HG02981 (cell line): Measurements from ENCODE around the gene RNF115.
"Not testable (repeated sequence)": the region's sequence is repeated elsewhere in the genome, so short reads cannot be mapped to it uniquely, and the experiment has no call there.

Source experiments
- ATAC-seq: cut with Tn5 transposase; IDR thresholded peaks from one replicate; pipeline ENCODE4 v1.9.1; 2021; ENCODE audit warnings: mild to moderate bottlenecking, moderate library complexity; ENCODE audit not compliant: unreplicated experiment

RNF115 gene

DNA sequence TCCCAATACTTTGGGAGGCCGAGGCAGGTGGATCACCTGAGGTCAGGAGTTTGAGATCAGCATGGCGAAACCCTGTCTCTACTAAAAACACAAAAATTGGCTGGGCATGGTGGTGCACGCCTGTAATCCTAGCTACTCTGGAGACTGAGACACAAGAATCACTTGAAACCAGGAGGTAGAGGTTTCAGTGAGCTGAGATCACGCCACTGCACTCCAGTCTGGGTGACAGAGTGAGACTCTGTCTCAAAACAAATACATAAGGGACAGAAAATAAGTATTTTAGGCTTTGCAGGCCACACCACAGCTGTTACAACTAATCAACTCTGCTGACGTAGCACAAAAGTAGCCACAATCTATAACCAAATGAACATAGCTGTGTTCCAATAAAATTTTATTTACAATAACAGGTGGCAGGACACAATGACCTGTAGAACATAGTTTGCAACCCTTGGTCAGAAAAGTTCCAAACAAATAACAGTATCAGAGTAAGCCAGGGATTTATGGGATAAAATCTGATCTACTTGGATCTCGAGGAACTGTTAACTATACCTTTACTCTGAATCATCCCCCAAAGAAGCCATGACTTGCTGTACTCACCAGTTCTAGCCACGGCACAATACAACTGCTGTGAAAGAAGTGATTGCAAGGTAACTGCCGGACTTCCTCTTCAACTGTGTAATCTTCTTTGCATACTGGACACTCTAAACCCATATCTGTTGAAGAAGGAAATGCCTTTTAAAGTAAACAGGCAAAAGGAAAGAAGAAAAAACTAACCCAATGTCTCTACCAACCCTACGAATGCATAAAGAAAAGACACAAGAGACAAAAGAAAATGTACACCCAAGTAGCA, 76.3 kb downstream of the RNF115 start:
- ATAC-seq = no peak

- no peak for ATAC-seq
Measured at GRCh38 chr1:145740269-145740668, 83.6 kb downstream of the RNF115 start.

- no peak for ATAC-seq
Measured at GRCh38 chr1:145736191-145736590, 87.7 kb downstream of the RNF115 start.

DNA sequence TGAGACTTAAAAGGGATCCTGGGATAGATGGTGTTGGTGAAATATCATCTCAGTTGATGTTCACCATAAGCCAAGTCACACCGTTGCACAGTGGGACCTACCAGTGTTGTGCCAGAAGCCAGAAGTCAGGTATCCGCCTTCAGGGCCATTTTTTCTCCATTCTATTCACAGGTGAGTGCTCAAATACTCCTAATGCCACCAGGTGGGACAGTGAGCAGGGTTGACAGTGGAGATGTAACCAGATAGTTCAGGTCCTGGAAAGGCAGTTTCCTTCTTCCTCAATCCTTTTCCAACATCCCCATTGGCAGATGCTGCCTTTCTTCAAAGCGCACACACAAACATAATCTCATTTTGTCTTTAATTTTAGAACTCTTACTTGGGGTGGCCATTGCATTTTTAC, 93.0 kb downstream of the RNF115 start:
- ATAC-seq = no peak

GRCh38 chr1:145730467-145730866, 93.4 kb downstream of the RNF115 start:
- ATAC-seq = no peak

DNA sequence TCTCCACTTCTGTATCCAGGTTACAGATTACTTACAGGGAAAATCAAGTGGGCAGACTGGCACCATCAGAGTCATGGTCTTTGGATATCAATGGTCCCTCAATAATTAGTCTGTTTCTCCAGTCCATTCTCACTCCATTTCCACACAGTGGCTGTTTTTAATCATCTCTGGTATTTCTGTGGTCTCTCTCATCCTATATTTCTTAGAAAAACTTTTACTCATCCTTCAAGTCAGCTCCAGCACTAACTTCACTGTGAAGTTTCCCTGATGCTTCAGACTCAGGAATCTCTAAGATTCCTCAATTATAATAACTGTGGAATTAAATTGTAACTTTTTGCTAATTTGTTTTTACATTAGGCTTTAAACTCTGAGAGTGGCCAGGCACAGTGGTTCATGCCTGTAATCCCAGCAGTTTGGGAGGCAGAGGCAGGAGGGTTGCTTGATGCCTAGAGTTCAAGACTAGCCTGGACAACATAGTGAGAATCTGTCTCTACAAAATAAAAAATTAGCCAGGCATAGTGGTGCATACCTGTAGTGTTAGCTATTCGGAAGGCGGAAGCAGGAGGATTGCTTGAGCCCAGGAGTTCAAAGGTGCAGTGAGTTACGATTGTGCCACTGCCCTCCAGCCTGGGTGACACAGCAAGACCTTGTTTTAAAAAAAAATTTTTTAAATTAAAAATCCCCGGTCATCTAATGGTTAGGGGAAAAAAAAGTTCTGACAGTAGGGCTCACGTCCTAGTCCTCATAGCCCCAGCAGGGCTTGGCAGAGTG, 94.0 kb downstream of the RNF115 start:
- ATAC-seq = no peak

- no peak for ATAC-seq
Measured at GRCh38 chr1:145729196-145729595, 94.7 kb downstream of the RNF115 start.

GRCh38 chr1:145726193-145726592, 97.7 kb downstream of the RNF115 start:
- ATAC-seq = not testable (repeated sequence)

- peak; percentile 85 for ATAC-seq
Measured at GRCh38 chr1:145720878-145721671, 102.8 kb downstream of the RNF115 start.

DNA sequence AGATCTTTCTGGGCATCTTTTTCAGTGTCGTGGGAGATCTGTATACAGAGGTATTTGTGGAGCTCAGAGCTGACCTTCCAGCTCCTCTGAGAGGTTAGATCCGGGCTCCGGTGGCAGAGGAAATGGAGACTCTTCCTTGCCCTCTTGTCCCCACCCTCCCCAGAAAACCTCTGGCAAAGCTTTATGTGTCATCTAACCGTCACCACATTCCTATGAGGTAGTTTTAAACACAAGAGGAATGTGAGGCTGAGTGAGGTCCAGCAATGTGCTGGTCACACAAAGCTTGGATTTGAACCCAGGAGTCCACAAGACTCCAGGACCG, 103.4 kb downstream of the RNF115 start:
- no peak for ATAC-seq

DNA sequence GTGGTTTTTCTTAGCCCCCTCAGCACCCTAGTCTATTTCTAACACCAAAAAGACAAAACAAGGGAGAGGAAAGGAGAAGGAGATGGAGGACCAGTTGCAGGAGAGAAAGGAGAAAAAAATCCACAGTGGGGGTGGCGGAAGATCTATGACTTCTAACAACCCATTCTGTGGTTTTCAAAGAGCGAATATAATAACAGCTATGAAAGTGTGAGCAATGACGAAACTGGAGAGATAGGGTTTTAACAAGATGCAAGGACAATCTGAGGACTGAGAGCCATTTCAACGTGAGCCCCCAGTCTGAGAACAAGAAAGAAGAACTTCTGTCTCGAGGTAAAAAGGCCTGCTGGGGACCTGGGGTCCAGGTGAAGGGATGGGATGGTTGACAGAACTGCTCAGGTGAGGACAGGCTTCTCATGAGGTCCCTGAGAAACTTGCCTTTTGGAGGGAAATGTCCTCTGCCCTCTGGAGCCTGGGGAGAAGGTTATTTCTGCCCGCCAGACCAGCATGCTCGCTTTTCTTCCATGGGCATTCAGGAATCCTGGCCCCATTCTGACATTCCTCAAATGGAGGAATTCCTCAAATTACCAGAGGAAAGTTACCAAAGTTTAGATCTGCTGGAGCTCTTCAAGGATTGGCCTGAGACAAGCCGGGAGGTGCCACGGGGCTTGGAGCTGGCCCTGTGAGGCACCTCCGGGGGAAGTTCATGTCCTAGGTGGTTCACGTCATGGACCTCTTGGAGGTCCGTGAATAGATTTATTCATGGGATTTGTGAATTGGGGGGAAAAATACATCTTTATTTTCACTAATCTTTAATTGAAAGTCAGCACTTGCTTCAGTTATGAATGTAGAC, 104.4 kb downstream of the RNF115 start, which contains the start of gene CD160:
TSS of gene CD160 (plus strand) at position 270 of the 850 bp plus-strand sequence. CDS start 8,829 bp downstream, outside the sequence.
- ATAC-seq = no peak

- ATAC-seq = not testable (repeated sequence)
Measured at GRCh38 chr1:145718465-145718864, 105.4 kb downstream of the RNF115 start.

- ATAC-seq = no peak
Measured at GRCh38 chr1:145717833-145718232, 106.1 kb downstream of the RNF115 start.

- no peak for ATAC-seq
Measured at GRCh38 chr1:145716641-145717345, 107.1 kb downstream of the RNF115 start.

DNA sequence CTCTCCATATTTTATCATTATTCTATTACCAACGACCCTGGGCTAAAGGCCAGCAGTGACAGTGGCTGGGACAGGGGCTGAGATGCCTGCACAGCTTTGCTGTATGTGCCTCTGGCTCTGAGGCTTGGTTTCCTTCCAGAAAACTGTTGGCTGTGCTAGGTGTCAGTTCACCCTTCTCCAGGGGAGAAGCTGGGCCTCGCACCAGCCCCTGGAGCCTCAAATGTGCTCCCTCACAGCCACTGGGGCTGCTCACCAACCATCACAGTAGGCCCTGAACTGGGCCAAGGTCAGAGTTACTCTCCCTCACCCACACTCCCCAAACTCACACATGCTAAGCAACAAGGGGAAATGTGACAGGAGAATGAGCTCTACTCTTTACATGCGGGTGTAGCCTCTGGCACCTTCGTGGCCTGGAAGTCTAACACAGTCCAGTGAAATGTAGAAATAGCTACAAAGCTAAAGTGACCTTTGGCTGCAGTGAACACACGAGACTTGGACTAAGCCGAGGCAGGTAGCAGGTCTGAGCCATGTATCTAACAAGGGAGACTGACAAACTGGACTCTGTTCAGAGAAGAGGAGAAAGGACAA, 109.3 kb downstream of the RNF115 start:
- ATAC-seq = no peak

GRCh38 chr1:145711213-145711651, 112.7 kb downstream of the RNF115 start:
- no peak for ATAC-seq

DNA sequence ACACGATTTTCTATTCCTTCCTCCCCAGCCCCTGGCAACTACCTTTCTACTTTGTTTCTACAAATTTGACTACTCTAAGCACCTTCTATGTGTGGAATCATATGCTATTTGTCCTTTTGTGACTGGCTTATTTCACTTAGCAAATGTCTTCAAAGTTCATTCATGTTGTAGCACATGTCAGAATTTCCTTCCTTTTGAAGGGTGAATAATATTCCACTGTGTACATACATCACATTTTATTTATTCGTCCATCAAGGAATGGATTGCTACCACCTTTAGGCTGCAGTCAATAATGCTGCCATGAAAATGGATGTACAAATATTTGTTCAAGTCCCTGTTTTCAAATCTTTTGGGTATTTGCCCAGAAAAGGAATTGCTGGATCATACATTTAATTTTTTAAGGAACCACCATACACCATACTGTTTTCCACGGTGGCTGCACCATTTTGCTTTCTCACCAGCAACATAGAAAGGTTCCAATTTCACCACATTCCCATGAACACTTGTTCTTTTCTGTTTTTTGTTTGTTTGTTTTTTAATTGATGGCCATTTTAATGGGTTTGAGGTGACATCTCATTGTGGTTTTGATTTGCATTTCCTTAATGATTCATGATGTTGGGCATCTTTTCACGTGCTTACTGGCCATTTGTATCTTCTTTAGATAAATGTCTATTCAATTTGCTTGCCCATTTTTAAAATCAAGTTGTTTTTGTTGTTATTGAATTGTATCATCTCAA, 113.4 kb downstream of the RNF115 start:
- no peak for ATAC-seq

DNA sequence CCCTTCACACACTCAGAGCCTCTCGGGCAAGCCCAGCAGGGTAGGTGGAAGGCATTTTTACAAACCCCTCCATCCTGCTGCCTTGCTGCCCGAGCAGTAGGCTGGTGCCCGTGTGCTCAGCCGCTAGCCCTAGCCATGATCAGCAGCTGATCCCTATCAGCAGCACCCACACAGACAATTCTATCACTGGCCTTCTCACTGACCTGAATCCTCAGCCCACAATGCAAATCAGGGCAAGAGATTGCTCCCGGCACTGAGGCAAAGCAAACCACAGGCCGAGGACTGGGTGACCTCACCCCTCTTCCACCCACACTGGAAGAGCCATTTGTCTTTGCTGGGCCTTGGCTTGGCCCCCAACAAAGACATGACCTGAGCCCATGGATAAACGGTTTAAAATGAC, 115.8 kb downstream of the RNF115 start:
- ATAC-seq = no peak
